ENCODE data around the gene MMAA.

Gene MMAA

GRCh38 chr4:145680902-145681301 is 61.7 kb downstream of the MMAA start:
- DNase-seq (ENCODE audit: low read depth in 1 of 2, low spot score in 1 of 2), result no peak
- Histone ChIP-seq H3K27ac (replicated peaks) (no peak overlapping the region), H3K27me3 (ENCODE audit: insufficient read depth, poor library complexity, severe bottlenecking) (no peaks in the 10 kb centered on the region), H3K4me3 (replicated peaks; ENCODE audit: insufficient read depth, low read length) (no peak overlapping the region)
- TF ChIP-seq REST (IDR thresholded peaks at IDR 0.05; ENCODE audit: insufficient replicate concordance, low read depth) (no peak), SPI1 (IDR thresholded peaks at IDR 0.05; ENCODE audit: borderline replicate concordance, low read depth) (no peak), GABPA (IDR thresholded peaks at IDR 0.05; ENCODE audit: low read depth) (no peak), POLR2AphosphoS5 (IDR thresholded peaks at IDR 0.05; ENCODE audit: low read depth) (no peak)
- TF ChIP-seq, protein P1, sequence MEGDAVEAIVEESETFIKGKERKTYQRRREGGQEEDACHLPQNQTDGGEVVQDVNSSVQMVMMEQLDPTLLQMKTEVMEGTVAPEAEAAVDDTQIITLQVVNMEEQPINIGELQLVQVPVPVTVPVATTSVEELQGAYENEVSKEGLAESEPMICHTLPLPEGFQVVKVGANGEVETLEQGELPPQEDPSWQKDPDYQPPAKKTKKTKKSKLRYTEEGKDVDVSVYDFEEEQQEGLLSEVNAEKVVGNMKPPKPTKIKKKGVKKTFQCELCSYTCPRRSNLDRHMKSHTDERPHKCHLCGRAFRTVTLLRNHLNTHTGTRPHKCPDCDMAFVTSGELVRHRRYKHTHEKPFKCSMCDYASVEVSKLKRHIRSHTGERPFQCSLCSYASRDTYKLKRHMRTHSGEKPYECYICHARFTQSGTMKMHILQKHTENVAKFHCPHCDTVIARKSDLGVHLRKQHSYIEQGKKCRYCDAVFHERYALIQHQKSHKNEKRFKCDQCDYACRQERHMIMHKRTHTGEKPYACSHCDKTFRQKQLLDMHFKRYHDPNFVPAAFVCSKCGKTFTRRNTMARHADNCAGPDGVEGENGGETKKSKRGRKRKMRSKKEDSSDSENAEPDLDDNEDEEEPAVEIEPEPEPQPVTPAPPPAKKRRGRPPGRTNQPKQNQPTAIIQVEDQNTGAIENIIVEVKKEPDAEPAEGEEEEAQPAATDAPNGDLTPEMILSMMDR (IDR thresholded peaks at IDR 0.05; ENCODE audit: insufficient read depth, low read length), result no peak

DNA sequence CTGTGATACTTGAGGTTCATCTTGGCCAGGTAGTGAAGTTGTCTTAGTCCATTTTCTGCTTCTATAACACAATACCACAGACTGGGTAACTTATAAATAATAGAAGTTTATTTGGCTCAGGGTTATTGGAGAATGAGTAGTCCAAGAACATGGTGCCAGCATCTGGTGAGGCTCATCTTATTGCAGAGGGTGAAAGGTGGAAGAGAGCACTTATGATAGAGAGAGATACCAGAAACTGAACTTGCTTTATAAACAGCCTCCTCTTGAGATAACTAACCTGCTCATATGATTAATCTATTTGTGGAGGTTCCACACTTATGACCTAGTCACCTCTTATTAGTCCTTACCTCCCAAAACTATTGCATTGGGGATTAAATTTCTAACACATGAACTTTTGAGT is 62.3 kb downstream of the MMAA start:
- DNase-seq (ENCODE audit: low read depth in 1 of 2, low spot score in 1 of 2), result no peak
- no peak for TF ChIP-seq GABPA (IDR thresholded peaks at IDR 0.05; ENCODE audit: low read depth)
- TF ChIP-seq, protein P1 (IDR thresholded peaks at IDR 0.05; ENCODE audit: insufficient read depth, low read length), result no peak
- TF ChIP-seq POLR2AphosphoS5 (IDR thresholded peaks at IDR 0.05; ENCODE audit: low read depth), result no peak
- no peak for TF ChIP-seq REST (IDR thresholded peaks at IDR 0.05; ENCODE audit: insufficient replicate concordance, low read depth)
- no peak for TF ChIP-seq SPI1 (IDR thresholded peaks at IDR 0.05; ENCODE audit: borderline replicate concordance, low read depth)
- no peak overlapping the region for H3K27ac ChIP-seq (replicated peaks)
- no peak overlapping the region for H3K4me3 ChIP-seq (replicated peaks; ENCODE audit: insufficient read depth, low read length)
- no peaks in the 10 kb centered on the region for H3K27me3 ChIP-seq (ENCODE audit: insufficient read depth, poor library complexity, severe bottlenecking)

GRCh38 chr4:145681956-145682355 is 62.8 kb downstream of the MMAA start:
- Histone ChIP-seq H3K4me3 (replicated peaks; ENCODE audit: insufficient read depth, low read length) (no peak overlapping the region), H3K27ac (replicated peaks) (no peak overlapping the region), H3K27me3 (ENCODE audit: insufficient read depth, poor library complexity, severe bottlenecking) (no peaks in the 10 kb centered on the region)
- no peak for TF ChIP-seq SPI1 (IDR thresholded peaks at IDR 0.05; ENCODE audit: borderline replicate concordance, low read depth)
- TF ChIP-seq GABPA (IDR thresholded peaks at IDR 0.05; ENCODE audit: low read depth), result no peak
- no peak for TF ChIP-seq REST (IDR thresholded peaks at IDR 0.05; ENCODE audit: insufficient replicate concordance, low read depth)
- DNase-seq (ENCODE audit: low read depth in 1 of 2, low spot score in 1 of 2), result no peak

GRCh38 chr4:145686991-145687390 is 67.8 kb downstream of the MMAA start:
- Histone ChIP-seq H3K4me3 (replicated peaks; ENCODE audit: insufficient read depth, low read length) (no peak overlapping the region), H3K27ac (replicated peaks) (no peak overlapping the region), H3K27me3 (ENCODE audit: insufficient read depth, poor library complexity, severe bottlenecking) (no peaks in the 10 kb centered on the region)
- no peak for DNase-seq (ENCODE audit: low read depth in 1 of 2, low spot score in 1 of 2)
- no peak for TF ChIP-seq REST (IDR thresholded peaks at IDR 0.05; ENCODE audit: insufficient replicate concordance, low read depth)
- no peak for TF ChIP-seq SPI1 (IDR thresholded peaks at IDR 0.05; ENCODE audit: borderline replicate concordance, low read depth)
- no peak for TF ChIP-seq GABPA (IDR thresholded peaks at IDR 0.05; ENCODE audit: low read depth)
- TF ChIP-seq, protein P1 (IDR thresholded peaks at IDR 0.05; ENCODE audit: insufficient read depth, low read length), result no peak
- no peak for TF ChIP-seq POLR2AphosphoS5 (IDR thresholded peaks at IDR 0.05; ENCODE audit: low read depth)
